DOHH2 (cell line): Measurements from ENCODE around the gene CNGA4.

Experiments
- H3F3A ChIP-seq: fragments of 200-600 bp; sonication (generic), shearing (Covaris generic); 2 replicates; pipeline ENCODE4 v1.6.0; 2016; ENCODE audit warnings: antibody characterized with exemption, mild to moderate bottlenecking; ENCODE audit not compliant: control insufficient read depth, insufficient read depth
- H3K27ac ChIP-seq: fragments of 200-600 bp; sonication (generic); 2 replicates; pipeline ENCODE4 v1.5.1; 2014; ENCODE audit warnings: low read depth, mild to moderate bottlenecking, low read length, moderate library complexity
- H3K27me3 ChIP-seq: fragments of 200-600 bp; sonication (generic); 2 replicates; pipeline ENCODE4 v1.6.1; 2014; ENCODE audit warnings: mild to moderate bottlenecking, low read length, mixed read lengths; ENCODE audit not compliant: control insufficient read depth
- H3K36me3 ChIP-seq: fragments of 200-600 bp; sonication (generic); 2 replicates; pipeline ENCODE4 v1.6.1; 2014; ENCODE audit warnings: mild to moderate bottlenecking, low read length, moderate library complexity, mixed read lengths; ENCODE audit not compliant: control insufficient read depth
- H3K4me1 ChIP-seq: fragments of 200-600 bp; sonication (generic); 2 replicates; pipeline ENCODE4 v1.6.1; 2014; ENCODE audit warnings: mild to moderate bottlenecking, low read length, mixed read lengths; ENCODE audit not compliant: control insufficient read depth
- H3K4me2 ChIP-seq: fragments of 200-600 bp; sonication (generic); 2 replicates; pipeline ENCODE4 v1.6.0; 2014; ENCODE audit warnings: mild to moderate bottlenecking, low read length, moderate library complexity
- H3K4me3 ChIP-seq: fragments of 200-600 bp; sonication (generic); 2 replicates; pipeline ENCODE4 v1.5.1; 2014; ENCODE audit warnings: mild to moderate bottlenecking, low read length, mixed read lengths
- H3K79me2 ChIP-seq: fragments of 200-600 bp; sonication (generic); 2 replicates; pipeline ENCODE4 v1.6.1; 2014; ENCODE audit warnings: mild to moderate bottlenecking, low read length, mixed read lengths; ENCODE audit not compliant: control insufficient read depth
- H3K9me2 ChIP-seq: fragments of 200-600 bp; sonication (generic); replicated peaks from 2 replicates; pipeline ENCODE4 v1.6.1; 2014; ENCODE audit warnings: mild to moderate bottlenecking, low read length, mixed read lengths; ENCODE audit not compliant: control insufficient read depth
- H3K9me3 ChIP-seq: fragments of 200-600 bp; sonication (generic); 2 replicates; pipeline ENCODE4 v1.6.1; 2014; ENCODE audit warnings: antibody characterized with exemption, low read length, mixed read lengths; ENCODE audit not compliant: control insufficient read depth, insufficient read depth
- H4K20me1 ChIP-seq: fragments of 200-600 bp; sonication (generic); 2 replicates; pipeline ENCODE4 v1.6.0; 2014; ENCODE audit warnings: low read depth, mild to moderate bottlenecking, antibody characterized with exemption, low read length, moderate library complexity; ENCODE audit not compliant: control insufficient read depth, insufficient read depth
- EZH2phosphoT487 ChIP-seq: fragments of 200-600 bp; sonication (generic); IDR thresholded peaks from 2 replicates; pipeline ENCODE4 v1.6.1; 2017; ENCODE audit warnings: borderline replicate concordance, mild to moderate bottlenecking, antibody characterized with exemption, low read length, moderate library complexity, mixed read lengths
- TF ChIP-seq, protein P1 (sequence below): fragments of 200-600 bp; sonication (generic); IDR thresholded peaks from one replicate; pipeline ENCODE4 v1.5.1; 2014; ENCODE audit warnings: antibody characterized with exemption, mild to moderate bottlenecking, low read depth, low read length; ENCODE audit not compliant: poor library complexity, severe bottlenecking

Gene CNGA4

DNA sequence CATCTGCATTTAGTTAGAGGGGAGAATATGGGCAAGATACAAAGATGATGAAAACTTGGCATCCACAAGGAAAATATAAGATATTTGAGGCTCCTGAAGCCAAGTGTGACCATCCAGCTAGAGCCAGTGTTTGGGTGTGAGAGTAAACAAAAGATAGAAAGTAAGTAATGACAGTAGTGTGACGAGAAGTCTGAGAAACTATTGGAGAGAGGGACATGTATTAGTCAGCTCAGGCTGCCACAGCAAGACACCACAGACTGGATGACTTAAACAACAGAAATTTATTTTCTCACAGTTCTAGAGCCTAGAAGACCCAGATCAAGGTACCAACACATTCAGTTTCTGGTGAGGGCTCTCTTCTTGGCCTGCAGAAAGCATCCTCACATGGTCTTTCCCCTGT lies 14.3 kb downstream of the CNGA4 start:
- H3K27me3 ChIP-seq, result 0 out of 2 replicates have a peak, but pooled peaks cover 12% of the 10 kb centered on the region
- no peaks in the 10 kb centered on the region for H3K4me1 ChIP-seq
- no peaks in the 10 kb centered on the region for H3K79me2 ChIP-seq
- no peaks in the 10 kb centered on the region for H3K36me3 ChIP-seq
- H3K27ac ChIP-seq, result no peak overlapping the region
- no peak overlapping the region for H3K4me2 ChIP-seq
- H3F3A ChIP-seq, result no peaks in the 10 kb centered on the region
- no peaks in the 10 kb centered on the region for H3K9me2 ChIP-seq
- TF ChIP-seq, protein P1, sequence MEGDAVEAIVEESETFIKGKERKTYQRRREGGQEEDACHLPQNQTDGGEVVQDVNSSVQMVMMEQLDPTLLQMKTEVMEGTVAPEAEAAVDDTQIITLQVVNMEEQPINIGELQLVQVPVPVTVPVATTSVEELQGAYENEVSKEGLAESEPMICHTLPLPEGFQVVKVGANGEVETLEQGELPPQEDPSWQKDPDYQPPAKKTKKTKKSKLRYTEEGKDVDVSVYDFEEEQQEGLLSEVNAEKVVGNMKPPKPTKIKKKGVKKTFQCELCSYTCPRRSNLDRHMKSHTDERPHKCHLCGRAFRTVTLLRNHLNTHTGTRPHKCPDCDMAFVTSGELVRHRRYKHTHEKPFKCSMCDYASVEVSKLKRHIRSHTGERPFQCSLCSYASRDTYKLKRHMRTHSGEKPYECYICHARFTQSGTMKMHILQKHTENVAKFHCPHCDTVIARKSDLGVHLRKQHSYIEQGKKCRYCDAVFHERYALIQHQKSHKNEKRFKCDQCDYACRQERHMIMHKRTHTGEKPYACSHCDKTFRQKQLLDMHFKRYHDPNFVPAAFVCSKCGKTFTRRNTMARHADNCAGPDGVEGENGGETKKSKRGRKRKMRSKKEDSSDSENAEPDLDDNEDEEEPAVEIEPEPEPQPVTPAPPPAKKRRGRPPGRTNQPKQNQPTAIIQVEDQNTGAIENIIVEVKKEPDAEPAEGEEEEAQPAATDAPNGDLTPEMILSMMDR, result no peak
- TF ChIP-seq EZH2phosphoT487, result no peak
- H3K4me3 ChIP-seq, result no peak overlapping the region
- no peaks in the 10 kb centered on the region for H4K20me1 ChIP-seq
- no peaks in the 10 kb centered on the region for H3K9me3 ChIP-seq

DNA sequence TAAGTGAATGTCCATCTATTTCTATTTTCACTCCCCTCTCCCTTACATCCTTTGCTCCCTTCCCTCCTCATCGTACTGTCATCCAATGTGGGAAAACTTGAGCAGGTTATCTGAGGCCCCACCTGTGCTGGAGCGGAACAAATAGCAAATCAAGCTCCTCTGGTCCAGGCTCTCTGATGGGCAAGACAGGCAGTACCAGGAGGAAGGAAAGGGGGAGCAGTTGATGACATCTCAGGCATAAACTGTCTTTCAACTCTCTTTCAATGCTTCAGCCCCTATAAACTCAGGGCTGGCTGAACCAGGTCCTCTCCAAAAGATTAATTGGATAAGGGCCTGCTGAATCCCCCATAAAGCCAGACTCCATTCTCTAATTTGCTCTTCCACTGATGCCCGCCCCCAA lies 19.3 kb downstream of the CNGA4 start:
- TF ChIP-seq, protein P1, result no peak
- no peak for TF ChIP-seq EZH2phosphoT487
- H3F3A ChIP-seq, result no peaks in the 10 kb centered on the region
- H3K27ac ChIP-seq, result no peak overlapping the region
- 0 out of 2 replicates have a peak, but pooled peaks cover 12% of the 10 kb centered on the region for H3K27me3 ChIP-seq
- no peak overlapping the region for H3K4me2 ChIP-seq
- H3K9me2 ChIP-seq, result no peaks in the 10 kb centered on the region
- H3K4me1 ChIP-seq, result no peaks in the 10 kb centered on the region
- H3K79me2 ChIP-seq, result no peaks in the 10 kb centered on the region
- H3K4me3 ChIP-seq, result no peak overlapping the region
- H3K36me3 ChIP-seq, result no peaks in the 10 kb centered on the region
- H4K20me1 ChIP-seq, result no peaks in the 10 kb centered on the region
- no peaks in the 10 kb centered on the region for H3K9me3 ChIP-seq

DNA sequence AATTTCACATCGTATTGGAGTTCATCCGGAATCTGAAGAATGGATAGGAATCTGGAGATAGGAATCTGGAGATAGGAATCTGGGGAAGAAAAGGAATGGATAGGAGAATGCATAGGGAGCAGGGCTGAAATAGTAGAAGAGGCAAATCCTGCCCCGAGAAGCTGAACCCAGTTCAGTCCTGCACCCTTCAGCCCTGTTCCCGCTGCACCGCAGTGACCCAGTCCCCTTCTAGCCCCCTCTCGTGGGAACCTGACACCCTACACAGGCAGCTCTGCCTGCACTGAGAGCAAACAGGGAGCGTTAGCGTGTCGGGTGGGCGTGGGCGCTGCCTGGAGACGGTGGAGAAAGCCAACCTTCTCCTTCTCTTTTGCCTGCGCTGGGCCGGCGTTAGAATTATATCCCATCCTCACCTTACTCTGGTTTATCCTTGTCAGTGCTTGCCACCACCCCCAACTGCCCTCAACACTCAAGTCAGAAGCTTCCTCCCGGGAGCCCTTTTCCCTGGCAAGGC lies 19.7 kb downstream of the CNGA4 start:
- no peaks in the 10 kb centered on the region for H4K20me1 ChIP-seq
- no peak overlapping the region for H3K4me2 ChIP-seq

More for the DNA sequence above, 19.7 kb downstream of the CNGA4 start:
- no peaks in the 10 kb centered on the region for H3K4me1 ChIP-seq
- H3K9me3 ChIP-seq, result no peaks in the 10 kb centered on the region
- no peak overlapping the region for H3K27ac ChIP-seq
- H3K27me3 ChIP-seq, result 0 out of 2 replicates have a peak, but pooled peaks cover 12% of the 10 kb centered on the region
- no peaks in the 10 kb centered on the region for H3K36me3 ChIP-seq
- TF ChIP-seq, protein P1, result no peak
- no peak for TF ChIP-seq EZH2phosphoT487
- no peaks in the 10 kb centered on the region for H3F3A ChIP-seq
- H3K9me2 ChIP-seq, result no peaks in the 10 kb centered on the region
- H3K4me3 ChIP-seq, result no peak overlapping the region
- H3K79me2 ChIP-seq, result no peaks in the 10 kb centered on the region
